ENCODE results near the gene REG4. TPM values are rescaled to one million over a fixed set of nuclear protein-coding genes. Genes with fewer than 3 reads are reported as not detected.

REG4 gene
- polyA plus RNA-seq, 1 donor: 548 TPM

- Histone ChIP-seq H3K4me3 (ENCODE audit: low read length) (no peak overlapping the region), H3K9me3 (ENCODE audit: control insufficient read depth, low read depth, low read length) (no peaks in the 10 kb centered on the region), H3K36me3 (ENCODE audit: control insufficient read depth, insufficient read depth, low read length) (no peaks in the 10 kb centered on the region), H3K27ac (ENCODE audit: low read length) (peak overlapping the region; percentile 75), H3K4me1 (ENCODE audit: control insufficient read depth, insufficient read depth, low read length) (peaks cover 62% of the 10 kb centered on the region), H3K27me3 (ENCODE audit: control insufficient read depth, insufficient read depth, low read length) (no peaks in the 10 kb centered on the region)
- peak; percentile 61 to 73 for DNase-seq
- 90% methylated on average over 2 of the region's 6 CpGs for WGBS (ENCODE audit: insufficient coverage, low lambda C conversion rate)
Measured at GRCh38 chr1:119783354-119784185, 27.7 kb downstream of the REG4 start.

DNA sequence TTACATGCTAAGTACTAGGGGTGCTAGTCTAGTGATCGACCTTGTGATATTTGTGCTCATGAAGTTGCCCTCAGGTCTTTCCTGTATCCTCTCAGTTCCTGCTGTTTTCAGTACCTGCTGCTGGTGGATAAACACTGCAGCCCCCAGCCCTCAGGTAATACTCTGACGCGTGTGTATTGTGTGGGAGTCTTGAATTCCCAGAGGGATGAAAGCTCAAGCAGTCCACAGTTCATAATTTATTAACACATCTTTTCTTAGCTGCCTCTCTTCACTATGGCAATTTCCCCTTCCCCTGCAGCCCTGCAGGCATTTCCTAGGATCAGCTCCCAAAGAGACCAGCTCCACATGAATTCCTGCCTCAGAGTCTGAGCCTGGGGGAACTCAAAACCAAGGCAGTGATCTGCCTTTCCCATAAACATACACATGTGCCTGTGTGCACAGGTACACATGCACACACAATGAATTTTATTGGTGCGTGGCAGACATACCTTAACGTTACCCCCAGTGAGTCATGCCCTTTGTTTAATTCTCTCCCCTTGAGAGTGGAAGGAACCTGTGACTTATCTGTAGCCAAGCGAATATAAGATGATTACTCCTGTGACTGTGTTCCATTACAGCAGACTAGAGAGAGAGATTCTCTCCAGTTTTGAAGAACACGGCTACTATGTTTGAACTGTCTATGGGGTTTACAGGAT, 28.5 kb downstream of the REG4 start:
- peaks cover 56% of the 10 kb centered on the region for H3K4me1 ChIP-seq (ENCODE audit: control insufficient read depth, insufficient read depth, low read length)
- peak; percentile 40 to 68 for DNase-seq

GRCh38 chr1:119781434-119782210, 29.6 kb downstream of the REG4 start:
- peaks cover 47% of the 10 kb centered on the region for H3K4me1 ChIP-seq (ENCODE audit: control insufficient read depth, insufficient read depth, low read length)
- H3K4me3 ChIP-seq (ENCODE audit: low read length): no peak overlapping the region
- DNase-seq: no peak
- H3K9me3 ChIP-seq (ENCODE audit: control insufficient read depth, low read depth, low read length): no peaks in the 10 kb centered on the region
- WGBS (ENCODE audit: insufficient coverage, low lambda C conversion rate): 54% methylated on average over 3 of the region's 11 CpGs
- H3K36me3 ChIP-seq (ENCODE audit: control insufficient read depth, insufficient read depth, low read length): no peaks in the 10 kb centered on the region
- no peak overlapping the region for H3K27ac ChIP-seq (ENCODE audit: low read length)
- H3K27me3 ChIP-seq (ENCODE audit: control insufficient read depth, insufficient read depth, low read length): no peaks in the 10 kb centered on the region

More for the DNA sequence above, 28.5 kb downstream of the REG4 start:
- Histone ChIP-seq H3K27me3 (ENCODE audit: control insufficient read depth, insufficient read depth, low read length) (no peaks in the 10 kb centered on the region), H3K27ac (ENCODE audit: low read length) (peak overlapping the region; percentile 75), H3K4me3 (ENCODE audit: low read length) (no peak overlapping the region), H3K36me3 (ENCODE audit: control insufficient read depth, insufficient read depth, low read length) (no peaks in the 10 kb centered on the region), H3K9me3 (ENCODE audit: control insufficient read depth, low read depth, low read length) (no peaks in the 10 kb centered on the region)
- WGBS (ENCODE audit: insufficient coverage, low lambda C conversion rate): 40% methylated on average over 2 of the region's 7 CpGs

- peaks cover 46% of the 10 kb centered on the region for H3K4me1 ChIP-seq (ENCODE audit: control insufficient read depth, insufficient read depth, low read length)
- H3K4me3 ChIP-seq (ENCODE audit: low read length): no peak overlapping the region
- peak in 1 of 2 donors; percentile 62 for DNase-seq
- no peaks in the 10 kb centered on the region for H3K27me3 ChIP-seq (ENCODE audit: control insufficient read depth, insufficient read depth, low read length)
- no peaks in the 10 kb centered on the region for H3K9me3 ChIP-seq (ENCODE audit: control insufficient read depth, low read depth, low read length)
- peak overlapping the region; percentile 46 for H3K27ac ChIP-seq (ENCODE audit: low read length)
- H3K36me3 ChIP-seq (ENCODE audit: control insufficient read depth, insufficient read depth, low read length): no peaks in the 10 kb centered on the region
- no CpG with 5 or more reads among the region's 5 CpGs for WGBS (ENCODE audit: insufficient coverage, low lambda C conversion rate)
Measured at GRCh38 chr1:119779869-119780356, 31.3 kb downstream of the REG4 start.

DNA sequence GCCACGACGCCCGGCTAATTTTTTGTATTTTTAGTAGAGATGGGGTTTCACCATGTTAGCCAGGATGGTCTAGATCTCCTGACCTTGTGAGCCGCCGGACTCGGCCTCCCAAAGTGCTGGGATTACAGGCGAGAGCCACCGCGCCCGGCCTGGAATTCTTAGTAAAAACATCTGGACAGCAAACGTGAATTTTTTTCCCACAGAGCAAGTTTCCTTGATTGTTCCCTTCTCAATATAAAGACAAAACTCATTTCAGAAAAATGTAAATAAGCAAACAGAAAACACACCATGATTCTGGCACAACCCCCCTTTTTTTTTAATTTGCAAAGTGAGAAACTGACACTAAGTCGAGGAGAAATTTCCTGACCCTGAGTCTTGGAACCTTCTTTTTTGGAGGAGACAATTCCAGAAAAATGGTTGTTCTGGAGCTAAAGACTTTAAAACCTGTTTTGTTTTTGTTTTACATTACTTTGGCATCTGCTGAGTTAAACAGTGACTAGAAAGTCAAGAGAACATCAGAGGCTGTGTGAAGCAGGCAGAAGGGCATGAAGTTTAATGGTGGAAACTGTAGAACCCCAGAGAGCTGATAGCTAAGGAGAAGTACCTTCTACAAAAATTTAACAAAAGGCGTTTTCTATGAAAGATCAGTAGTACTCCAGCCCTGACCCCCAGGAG, 32.2 kb downstream of the REG4 start:
- Histone ChIP-seq H3K36me3 (ENCODE audit: control insufficient read depth, insufficient read depth, low read length) (no peaks in the 10 kb centered on the region), H3K27me3 (ENCODE audit: control insufficient read depth, insufficient read depth, low read length) (no peaks in the 10 kb centered on the region), H3K4me3 (ENCODE audit: low read length) (no peak overlapping the region), H3K4me1 (ENCODE audit: control insufficient read depth, insufficient read depth, low read length) (peaks cover 45% of the 10 kb centered on the region), H3K9me3 (ENCODE audit: control insufficient read depth, low read depth, low read length) (no peaks in the 10 kb centered on the region), H3K27ac (ENCODE audit: low read length) (peak overlapping the region; percentile 46)
- peak in 1 of 2 donors; percentile 47 for DNase-seq
- WGBS (ENCODE audit: insufficient coverage, low lambda C conversion rate): 78% methylated on average over 2 of the region's 13 CpGs

- Histone ChIP-seq H3K36me3 (ENCODE audit: control insufficient read depth, insufficient read depth, low read length) (no peaks in the 10 kb centered on the region), H3K4me1 (ENCODE audit: control insufficient read depth, insufficient read depth, low read length) (peaks cover 45% of the 10 kb centered on the region), H3K27ac (ENCODE audit: low read length) (no peak overlapping the region), H3K27me3 (ENCODE audit: control insufficient read depth, insufficient read depth, low read length) (no peaks in the 10 kb centered on the region), H3K9me3 (ENCODE audit: control insufficient read depth, low read depth, low read length) (no peaks in the 10 kb centered on the region), H3K4me3 (ENCODE audit: low read length) (no peak overlapping the region)
- DNase-seq: no peak
- WGBS (ENCODE audit: insufficient coverage, low lambda C conversion rate): 100% methylated on average over 2 of the region's 6 CpGs
Measured at GRCh38 chr1:119778359-119778758, 32.9 kb downstream of the REG4 start.

- DNase-seq: peak; percentile 86 to 94
- peaks cover 51% of the 10 kb centered on the region for H3K4me1 ChIP-seq (ENCODE audit: control insufficient read depth, insufficient read depth, low read length)
- no peaks in the 10 kb centered on the region for H3K36me3 ChIP-seq (ENCODE audit: control insufficient read depth, insufficient read depth, low read length)
- no peak overlapping the region for H3K4me3 ChIP-seq (ENCODE audit: low read length)
- WGBS (ENCODE audit: insufficient coverage, low lambda C conversion rate): no CpG with 5 or more reads among the region's 7 CpGs
- peak overlapping the region; percentile 94 for H3K27ac ChIP-seq (ENCODE audit: low read length)
- H3K27me3 ChIP-seq (ENCODE audit: control insufficient read depth, insufficient read depth, low read length): no peaks in the 10 kb centered on the region
- no peaks in the 10 kb centered on the region for H3K9me3 ChIP-seq (ENCODE audit: control insufficient read depth, low read depth, low read length)
Measured at GRCh38 chr1:119774746-119775490, 36.3 kb downstream of the REG4 start.

- H3K4me1 ChIP-seq (ENCODE audit: control insufficient read depth, insufficient read depth, low read length): peaks cover 52% of the 10 kb centered on the region
- H3K4me3 ChIP-seq (ENCODE audit: low read length): no peak overlapping the region
Measured at GRCh38 chr1:119773711-119774241, 37.5 kb downstream of the REG4 start.

DNA sequence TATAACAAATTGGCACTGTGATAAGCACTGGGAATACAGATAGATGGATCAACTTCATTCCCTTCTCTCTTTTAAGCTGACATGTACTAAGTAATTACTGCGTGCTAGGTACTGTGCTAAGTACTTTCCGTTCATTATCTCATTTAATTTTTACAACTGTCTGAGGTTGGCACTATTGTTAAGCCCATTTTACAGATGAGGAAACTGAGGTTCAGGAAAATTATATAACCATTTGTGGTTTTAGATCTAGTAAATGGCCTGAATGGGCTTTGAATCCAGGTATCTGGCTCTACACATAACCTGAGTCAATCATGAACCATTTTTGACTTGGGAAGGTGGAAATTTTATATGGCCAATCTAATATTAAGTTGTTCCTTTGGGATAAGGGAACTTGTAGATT, 39.0 kb downstream of the REG4 start:
- Histone ChIP-seq H3K27me3 (ENCODE audit: control insufficient read depth, insufficient read depth, low read length) (no peaks in the 10 kb centered on the region), H3K4me3 (ENCODE audit: low read length) (no peak overlapping the region), H3K4me1 (ENCODE audit: control insufficient read depth, insufficient read depth, low read length) (peaks cover 52% of the 10 kb centered on the region), H3K36me3 (ENCODE audit: control insufficient read depth, insufficient read depth, low read length) (no peaks in the 10 kb centered on the region), H3K9me3 (ENCODE audit: control insufficient read depth, low read depth, low read length) (no peaks in the 10 kb centered on the region), H3K27ac (ENCODE audit: low read length) (no peak overlapping the region)
- WGBS (ENCODE audit: insufficient coverage, low lambda C conversion rate): no CpG with 5 or more reads among the region's 2 CpGs
- no peak for DNase-seq

More at GRCh38 chr1:119773711-119774241, 37.5 kb downstream of the REG4 start:
- DNase-seq: peak; percentile 70 to 86
- Histone ChIP-seq H3K27me3 (ENCODE audit: control insufficient read depth, insufficient read depth, low read length) (no peaks in the 10 kb centered on the region), H3K9me3 (ENCODE audit: control insufficient read depth, low read depth, low read length) (no peaks in the 10 kb centered on the region), H3K36me3 (ENCODE audit: control insufficient read depth, insufficient read depth, low read length) (no peaks in the 10 kb centered on the region), H3K27ac (ENCODE audit: low read length) (peak overlapping the region; percentile 94)
- no CpG with 5 or more reads among the region's 3 CpGs for WGBS (ENCODE audit: insufficient coverage, low lambda C conversion rate)

All from large intestine (tissue), 3 donors.